H1 (cell line): Measurements from ENCODE around the gene ARID4B. TPM values are rescaled to one million over a fixed set of nuclear protein-coding genes. Genes with fewer than 3 reads are reported as not detected.

ENCODE experiments used
- CTCF ChIA-PET: fragments of 300-600 bp; sonication (Branson Sonifier 250); formaldehyde crosslinking; loops from one replicate; lab custom pipeline; 2021; ENCODE audit not compliant: partially characterized antibody; lab: Charles Lee
- POLR2A ChIA-PET: fragments of 300-600 bp; sonication (Branson Sonifier 250); formaldehyde crosslinking; loops from one replicate; lab custom pipeline; 2021; ENCODE audit warnings: inconsistent platforms; ENCODE audit not compliant: partially characterized antibody; lab: Charles Lee
- DNase-seq, 2 experiments: peaks; one replicate each; pipeline versions ENCODE4 v3.0.0 to v3.0.0-alpha.2; 2010 to 2022; ENCODE audit warnings: low spot score in 2 of 2, low read depth in 1 of 2, mixed read lengths in 1 of 2
- FAIRE-seq: peaks from 2 replicates; lab custom pipeline; 2011; peaks lifted over from hg19 to GRCh38; lab: Jason Lieb, UNC
- H2AFZ ChIP-seq: 2 replicates; pipeline ENCODE4 v1.8.1; 2012; ENCODE audit warnings: low read length, inconsistent platforms
- H2AK5ac ChIP-seq: 2 replicates; pipeline ENCODE4 v1.6.1; 2013; ENCODE audit warnings: low read depth, low read length
- H2BK120ac ChIP-seq: replicated peaks from 2 replicates; pipeline ENCODE3; 2013; ENCODE audit warnings: low read depth, low read length, inconsistent platforms
- H2BK12ac ChIP-seq: 2 replicates; pipeline ENCODE4 v1.6.1; 2013; ENCODE audit warnings: low read depth, low read length
- H2BK15ac ChIP-seq: 2 replicates; pipeline ENCODE4 v1.6.1; 2013; ENCODE audit warnings: low read length
- H2BK20ac ChIP-seq: 2 replicates; pipeline ENCODE4 v1.6.1; 2013; ENCODE audit warnings: low read length
- H2BK5ac ChIP-seq: 2 replicates; pipeline ENCODE4 v1.6.1; 2013; ENCODE audit warnings: low read depth, low read length
- H3K14ac ChIP-seq: 2 replicates; pipeline ENCODE4 v1.6.1; 2013; ENCODE audit warnings: inconsistent platforms; ENCODE audit not compliant: insufficient read length
- H3K18ac ChIP-seq: 2 replicates; pipeline ENCODE4 v1.6.1; 2013; ENCODE audit warnings: low read length; ENCODE audit errors: extremely low read depth
- H3K23ac ChIP-seq: 2 replicates; pipeline ENCODE4 v1.6.1; 2013; ENCODE audit warnings: inconsistent platforms; ENCODE audit not compliant: insufficient read length
- H3K23me2 ChIP-seq: 2 replicates; pipeline ENCODE4 v1.6.1; 2013; ENCODE audit warnings: low read depth, low read length
- H3K27ac ChIP-seq: 2 replicates; pipeline ENCODE4 v1.6.1; 2011; ENCODE audit warnings: low read depth, low read length, inconsistent platforms
- H3K27me3 ChIP-seq, 4 experiments: replicated peaks in 1 of 4; 1 replicate in 1 of 4; 2 replicates in 3 of 4; pipeline versions ENCODE4 v1.6.1 to v1.8.1; 2011 to 2013; ENCODE audit warnings: low read length in 3 of 4, mild to moderate bottlenecking in 3 of 4, inconsistent platforms in 2 of 4, mixed read lengths in 2 of 4, moderate library complexity in 1 of 4; ENCODE audit not compliant: control insufficient read depth in 3 of 4, insufficient read depth in 3 of 4; ENCODE audit errors: extremely low read depth in 1 of 4
- H3K36me3 ChIP-seq, 4 experiments: 2 replicates each; pipeline versions ENCODE4 v1.6.1 to v1.8.1; 2011 to 2013; ENCODE audit warnings: mild to moderate bottlenecking in 4 of 4, low read length in 3 of 4, moderate library complexity in 2 of 4, control low read depth in 1 of 4, inconsistent platforms in 1 of 4; ENCODE audit not compliant: insufficient read depth in 4 of 4, control insufficient read depth in 2 of 4
- H3K4ac ChIP-seq: replicated peaks from 2 replicates; pipeline ENCODE3; 2013; ENCODE audit warnings: low read length, low read depth, mixed read lengths, inconsistent platforms; ENCODE audit not compliant: insufficient read length
- H3K4me1 ChIP-seq, 4 experiments: replicated peaks in 1 of 4; 1 replicate in 1 of 4; 2 replicates in 3 of 4; pipeline versions ENCODE4 v1.6.1 to v1.8.1; 2011 to 2013; ENCODE audit warnings: low read length in 3 of 4, inconsistent platforms in 2 of 4, mixed read lengths in 1 of 4; ENCODE audit not compliant: insufficient read depth in 4 of 4, control insufficient read depth in 3 of 4
- H3K4me2 ChIP-seq, 2 experiments: 2 replicates each; pipeline versions ENCODE4 v1.6.1 to v1.8.1; 2011 to 2013; ENCODE audit warnings: low read depth in 2 of 2, low read length in 2 of 2, control low read depth in 1 of 2, inconsistent platforms in 1 of 2, mild to moderate bottlenecking in 1 of 2; ENCODE audit not compliant: insufficient read depth in 1 of 2
- H3K4me3 ChIP-seq, 4 experiments: fragments of 200-600, 300-600 bp in 1 of 4; sonication (generic), shearing (Covaris generic), sonication (Bioruptor Twin) in 1 of 4; 2 replicates each; pipeline versions ENCODE4 v1.5.1 to v1.8.1; 2011 to 2016; ENCODE audit warnings: low read length in 4 of 4, low read depth in 3 of 4, control low read depth in 2 of 4, inconsistent platforms in 2 of 4, mild to moderate bottlenecking in 2 of 4, mixed read lengths in 1 of 4, moderate library complexity in 1 of 4; ENCODE audit not compliant: insufficient read depth in 2 of 4; ENCODE audit errors: extremely low read depth in 1 of 4
- H3K56ac ChIP-seq: replicated peaks from 2 replicates; pipeline ENCODE3; 2013; ENCODE audit warnings: low read depth, mild to moderate bottlenecking, mixed read lengths, low read length, inconsistent platforms; ENCODE audit not compliant: insufficient read length
- H3K79me1 ChIP-seq: 2 replicates; pipeline ENCODE4 v1.6.1; 2013; ENCODE audit warnings: low read depth, low read length, control low read depth
- H3K79me2 ChIP-seq, 2 experiments: 2 replicates each; pipeline versions ENCODE4 v1.6.1 to v1.8.1; 2012 to 2013; ENCODE audit warnings: low read length in 2 of 2, mild to moderate bottlenecking in 2 of 2, inconsistent platforms in 1 of 2; ENCODE audit not compliant: insufficient read depth in 2 of 2, control insufficient read depth in 1 of 2
- H3K9ac ChIP-seq, 4 experiments: replicated peaks in 1 of 4; 1 replicate in 1 of 4; 2 replicates in 3 of 4; pipeline versions ENCODE4 v1.6.1 to v1.8.1; 2011 to 2013; ENCODE audit warnings: low read depth in 3 of 4, low read length in 3 of 4, control low read depth in 2 of 4, mild to moderate bottlenecking in 2 of 4, moderate library complexity in 2 of 4, inconsistent platforms in 1 of 4; ENCODE audit errors: extremely low read depth in 1 of 4
- H3K9me3 ChIP-seq, 2 experiments: 2 replicates each; pipeline versions ENCODE4 v1.6.1 to v1.8.1; 2012 to 2013; ENCODE audit warnings: mild to moderate bottlenecking in 2 of 2, moderate library complexity in 2 of 2, control low read depth in 1 of 2, inconsistent platforms in 1 of 2, low read depth in 1 of 2, low read length in 1 of 2, mixed read lengths in 1 of 2; ENCODE audit not compliant: insufficient read depth in 2 of 2
- H4K20me1 ChIP-seq, 2 experiments: replicated peaks in 1 of 2; 2 replicates each; pipeline versions ENCODE3 to v1.8.1; 2011 to 2013; ENCODE audit warnings: inconsistent platforms in 2 of 2, low read length in 2 of 2, mild to moderate bottlenecking in 1 of 2; ENCODE audit not compliant: insufficient read depth in 2 of 2, control insufficient read depth in 1 of 2
- H4K5ac ChIP-seq: 2 replicates; pipeline ENCODE4 v1.6.1; 2013; ENCODE audit warnings: low read length, low read depth, mixed read lengths, inconsistent platforms; ENCODE audit not compliant: insufficient read length
- H4K8ac ChIP-seq: 2 replicates; pipeline ENCODE4 v1.8.0; 2013; ENCODE audit warnings: mild to moderate bottlenecking, moderate library complexity, low read length, inconsistent platforms; ENCODE audit not compliant: insufficient read depth; ENCODE audit errors: extremely low read depth
- H4K91ac ChIP-seq: replicated peaks from 2 replicates; pipeline ENCODE3; 2013; ENCODE audit warnings: low read length, mixed read lengths, inconsistent platforms; ENCODE audit not compliant: insufficient read length
- BCL11A ChIP-seq, 2 experiments: IDR thresholded peaks; one replicate each; pipeline ENCODE4 v1.6.1; 2011; ENCODE audit warnings: low read depth in 2 of 2, low read length in 2 of 2, mild to moderate bottlenecking in 2 of 2
- BRCA1 ChIP-seq: IDR thresholded peaks from 2 replicates; pipeline ENCODE4 v1.6.1; 2012; ENCODE audit warnings: low read depth, low read length, improper control_type of control experiment
- CEBPB ChIP-seq: IDR thresholded peaks from 2 replicates; pipeline ENCODE4 v1.6.1; 2012; ENCODE audit warnings: low read depth, low read length
- EP300 ChIP-seq, 2 experiments: IDR thresholded peaks; 1 replicate in 1 of 2; 2 replicates in 1 of 2; pipeline ENCODE4 v1.6.1; 2011 to 2012; ENCODE audit warnings: low read depth in 2 of 2, low read length in 2 of 2, mild to moderate bottlenecking in 2 of 2, borderline replicate concordance in 1 of 2, inconsistent platforms in 1 of 2, moderate library complexity in 1 of 2
- KDM4A ChIP-seq: IDR thresholded peaks from one replicate; pipeline ENCODE4 v1.7.1; 2012; ENCODE audit warnings: low read depth, mild to moderate bottlenecking, moderate library complexity, low read length, inconsistent platforms; ENCODE audit not compliant: severe bottlenecking
- KDM5A ChIP-seq: fragments of 200-600 bp; IDR thresholded peaks from 2 replicates; pipeline ENCODE4 v1.7.1; 2012; ENCODE audit warnings: mild to moderate bottlenecking, low read length, inconsistent platforms, mixed read lengths
- SP2 ChIP-seq: IDR thresholded peaks from 2 replicates; pipeline ENCODE4 v1.6.1; 2012; ENCODE audit warnings: mild to moderate bottlenecking, low read length, inconsistent platforms
- SRF ChIP-seq: IDR thresholded peaks from 2 replicates; pipeline ENCODE4 v1.6.1; 2011; ENCODE audit warnings: mild to moderate bottlenecking, low read depth, low read length, moderate library complexity
- TBP ChIP-seq: IDR thresholded peaks from 2 replicates; pipeline ENCODE4 v1.6.1; 2011; ENCODE audit warnings: low read depth, low read length, improper control_type of control experiment
- WGBS, 2 experiments: shearing (Covaris generic) in 1 of 2; methylation state at CpG; one replicate each; pipeline versions ENCODE4 v1.1.6 to v1.1.7; 2013 to 2015; ENCODE audit warnings: low lambda C conversion rate in 2 of 2, mixed read lengths in 2 of 2, inconsistent platforms in 1 of 2, low coverage in 1 of 2, missing lambda C conversion rate in 1 of 2; ENCODE audit not compliant: insufficient replicate concordance in 2 of 2, insufficient coverage in 1 of 2, insufficient read length in 1 of 2; ENCODE audit errors: extremely low coverage in 1 of 2, missing lambda C conversion rate in 1 of 2; 5-methylcytosine and 5-hydroxymethylcytosine counted together
- polyA plus RNA-seq, 7 experiments: library from polyadenylated mRNA; depleted of rRNA in 3 of 7; stranded (reverse) in 5 of 7; unstranded in 2 of 7; fragments of >200 nt in 5 of 7; fragments of 200-250 nt in 2 of 7; gene quantifications; 1 replicate in 5 of 7; 2 replicates in 1 of 7; 4 replicates in 1 of 7; pipeline versions ENCODE4 v1.2.1 to v1.2.3, GENCODE V29; 2011 to 2013; ENCODE audit warnings: missing spikeins in 2 of 7, mixed read lengths in 2 of 7
- total RNA-seq: library from RNA; stranded (reverse); fragmentation: NEBNext Ultra II Directional; extraction: Animal tissue kit (Norgen Biotek cat#: 25700); gene quantifications from 2 replicates; pipeline ENCODE4 v1.2.1, GENCODE V29; 2021

ARID4B gene
- total and polyA plus RNA-seq, 2 of the 8 experiments (the other 6 are each of a cell fraction or from before 2014, with no cell fraction given): 5.1 to 28.8 TPM

- H3K4me2 ChIP-seq: no peak overlapping the region
- H3K9ac ChIP-seq: no peak overlapping the region
- H3K23me2 ChIP-seq: no peaks in the 10 kb centered on the region
- no peak overlapping the region for H2BK12ac ChIP-seq
- POLR2A ChIA-PET: interaction anchor here (1.7 kb wide), 1 partner anchor 8 kb away, joined by 5 read pairs; no protein-coding TSS in a partner anchor
- H3K23ac ChIP-seq: no peak overlapping the region
- H3K18ac ChIP-seq: no peak overlapping the region
- peaks cover 0 to 13% (median 8%) of the 10 kb centered on the region in 4 experiments; a peak in 6 of 7 replicates for H3K4me1 ChIP-seq
- H3K4me3 ChIP-seq: no peak overlapping the region
- no peak for DNase-seq
- no peak overlapping the region for H4K8ac ChIP-seq
- no peak overlapping the region for H3K14ac ChIP-seq
- no peak overlapping the region for H4K91ac ChIP-seq
- TF ChIP-seq CEBPB: no peak
- TF ChIP-seq KDM5A: no peak
- no peak for TF ChIP-seq BCL11A (IDR thresholded peaks at IDR 0.05; ENCODE audit: low read depth in 2 of 2, low read length in 2 of 2)
- TF ChIP-seq KDM4A: no peak
- no peak for TF ChIP-seq EP300 (IDR thresholded peaks at IDR 0.05; ENCODE audit: borderline replicate concordance in 1 of 2, low read depth in 2 of 2, low read length in 2 of 2)
- TF ChIP-seq TBP: no peak
- no peak for TF ChIP-seq SRF
- no peak for TF ChIP-seq BRCA1
- no peak for TF ChIP-seq SP2
- TF ChIP-seq, all 59 proteins: peak for 0
- Histone ChIP-seq H4K20me1 (peaks cover 14 to 27% of the 10 kb centered on the region in 2 experiments), H2BK120ac (no peak overlapping the region), H2BK20ac (no peak overlapping the region), H3K27ac (no peak overlapping the region), H3K79me1 (peaks cover 11% of the 10 kb centered on the region), H3K79me2 (peaks cover 7 to 98% of the 10 kb centered on the region in 2 experiments; a peak in 3 of 4 replicates), H2AFZ (no peak overlapping the region), H3K9me3 (no peaks in the 10 kb centered on the region), H2BK5ac (no peak overlapping the region), H3K27me3 (no peaks in the 10 kb centered on the region), H4K5ac (no peak overlapping the region), H3K36me3 (no peaks in the 10 kb centered on the region), H3K56ac (no peak overlapping the region), H2AK5ac (no peak overlapping the region), H3K4ac (no peak overlapping the region), H2BK15ac (no peak overlapping the region)
- 92% methylated on average over 6 of the region's 6 CpGs; no CpG with 5 or more reads in 1 of the 2 experiments for WGBS, 2 experiments
- FAIRE-seq: no peak
- CTCF ChIA-PET: interaction anchor here (0.6 to 2.5 kb wide), 4 partner anchors 9 to 38 kb away, joined by 3 to 6 read pairs (median 3); no protein-coding TSS in a partner anchor
Observed at GRCh38 chr1:235284231-235284769, 43.7 kb downstream of the ARID4B start.
